CD14-positive monocyte (primary cell): ENCODE measurements around the gene GALNS. TPM values are rescaled to one million over a fixed set of nuclear protein-coding genes. Genes with fewer than 3 reads are reported as not detected.
A peak's percentile ranks its signal among the peaks of the same experiment; 100 is the strongest.

Experiments used
- DNase-seq, 3 donors: peaks; one replicate each; pipeline ENCODE4 v3.0.0-alpha.2; 2011 to 2022
- H2AFZ ChIP-seq: 2 replicates; pipeline ENCODE4 v1.6.0; 2012; ENCODE audit warnings: mild to moderate bottlenecking, low read depth, low read length, inconsistent platforms; ENCODE audit not compliant: insufficient read depth, poor library complexity, severe bottlenecking
- H3K27ac ChIP-seq, 2 donors: 1 replicate in 1 of 2; 2 replicates in 1 of 2; pipeline ENCODE4 v1.5.1; 2012 to 2013; ENCODE audit warnings: low read length in 2 of 2, control low read depth in 1 of 2, inconsistent platforms in 1 of 2, low read depth in 1 of 2, mild to moderate bottlenecking in 1 of 2
- H3K27me3 ChIP-seq, 2 donors: one replicate each; pipeline versions ENCODE4 v1.6.0 to v1.6.1; 2011 to 2013; ENCODE audit warnings: low read length in 2 of 2; ENCODE audit not compliant: control insufficient read depth in 2 of 2, insufficient read depth in 2 of 2
- H3K36me3 ChIP-seq, 2 donors: replicated peaks in 1 of 2; 1 replicate in 1 of 2; 2 replicates in 1 of 2; pipeline versions ENCODE4 v1.5.1 to v1.6.1; 2012 to 2013; ENCODE audit warnings: low read length in 2 of 2, control low read depth in 1 of 2, inconsistent platforms in 1 of 2, mild to moderate bottlenecking in 1 of 2; ENCODE audit not compliant: insufficient read depth in 2 of 2, control insufficient read depth in 1 of 2
- H3K4me1 ChIP-seq, 2 donors: 1 replicate in 1 of 2; 2 replicates in 1 of 2; pipeline versions ENCODE4 v1.5.1 to v1.6.1; 2012 to 2013; ENCODE audit warnings: low read length in 2 of 2, control low read depth in 1 of 2, inconsistent platforms in 1 of 2, mild to moderate bottlenecking in 1 of 2, moderate library complexity in 1 of 2; ENCODE audit not compliant: insufficient read depth in 2 of 2, control insufficient read depth in 1 of 2
- H3K4me2 ChIP-seq: replicated peaks from 2 replicates; pipeline ENCODE3; 2012; ENCODE audit warnings: low read length, moderate library complexity, mild to moderate bottlenecking; ENCODE audit not compliant: poor library complexity, severe bottlenecking; ENCODE audit errors: extremely low read depth
- H3K4me3 ChIP-seq, 3 experiments: fragments of 200-600 bp in 1 of 3; sonication (generic) in 1 of 3; replicated peaks in 1 of 3; 1 replicate in 2 of 3; 2 replicates in 1 of 3; pipeline ENCODE4 v1.5.1; 2011 to 2013; ENCODE audit warnings: low read length in 3 of 3, mild to moderate bottlenecking in 3 of 3, control low read depth in 2 of 3, low read depth in 2 of 3, inconsistent platforms in 1 of 3, moderate library complexity in 1 of 3
- H3K79me2 ChIP-seq: 2 replicates; pipeline ENCODE4 v1.6.0; 2012; ENCODE audit warnings: mild to moderate bottlenecking, control low read depth, inconsistent platforms, low read length, moderate library complexity; ENCODE audit not compliant: insufficient read depth
- H3K9ac ChIP-seq: 2 replicates; pipeline ENCODE4 v1.6.0; 2017; ENCODE audit warnings: low read length, mild to moderate bottlenecking; ENCODE audit not compliant: insufficient read depth, poor library complexity, severe bottlenecking
- H3K9me3 ChIP-seq, 2 donors: replicated peaks in 1 of 2; 1 replicate in 1 of 2; 2 replicates in 1 of 2; pipeline versions ENCODE4 v1.5.1 to v1.6.1; 2012 to 2013; ENCODE audit warnings: low read length in 2 of 2, control low read depth in 1 of 2; ENCODE audit not compliant: control insufficient read depth in 1 of 2, insufficient read depth in 1 of 2
- H4K20me1 ChIP-seq: 2 replicates; pipeline ENCODE4 v1.6.0; 2012; ENCODE audit warnings: mild to moderate bottlenecking, low read length, control low read depth, moderate library complexity; ENCODE audit not compliant: insufficient read depth
- H3K27ac Mint-ChIP-seq, 7 donors: one replicate each; pipeline ENCODE4 v1.8.0; 2020; ENCODE audit warnings: mild to moderate bottlenecking in 7 of 7, mixed read lengths in 7 of 7, moderate library complexity in 6 of 7, inconsistent platforms in 2 of 7
- H3K27me3 Mint-ChIP-seq, 3 donors: one replicate each; pipeline ENCODE4 v1.8.0; 2021 to 2022; ENCODE audit warnings: low read depth in 3 of 3, mild to moderate bottlenecking in 3 of 3, mixed read lengths in 3 of 3, moderate library complexity in 3 of 3, inconsistent platforms in 1 of 3
- H3K36me3 Mint-ChIP-seq, 2 donors: one replicate each; pipeline ENCODE4 v1.8.0; 2020; ENCODE audit warnings: mixed read lengths in 2 of 2, inconsistent platforms in 1 of 2, mild to moderate bottlenecking in 1 of 2
- H3K4me1 Mint-ChIP-seq: one replicate; pipeline ENCODE4 v1.8.0; 2020; ENCODE audit warnings: mild to moderate bottlenecking, mixed read lengths
- H3K4me3 Mint-ChIP-seq, 2 donors: one replicate each; pipeline ENCODE4 v1.8.0; 2020; ENCODE audit warnings: mild to moderate bottlenecking in 2 of 2, mixed read lengths in 2 of 2, moderate library complexity in 1 of 2
- H3K9me3 Mint-ChIP-seq, 7 donors: one replicate each; pipeline ENCODE4 v1.8.0; 2020 to 2022; ENCODE audit warnings: mixed read lengths in 7 of 7, mild to moderate bottlenecking in 6 of 7, moderate library complexity in 6 of 7, inconsistent platforms in 2 of 7
- WGBS: methylation state at CpG from one replicate; pipeline ENCODE4 v1.1.5; 2013; ENCODE audit warnings: missing lambda C conversion rate; ENCODE audit not compliant: insufficient coverage; 5-methylcytosine and 5-hydroxymethylcytosine counted together
- intact Hi-C, 2 donors: fragments of 100-400 bp; cut with micrococcal nuclease; formaldehyde crosslinking; loops; one replicate each; pipeline versions ENCODE4 v1.15.0 to v1.15.1; 2023
- polyA plus RNA-seq, 3 donors: library from polyadenylated mRNA; depleted of rRNA in 1 of 3; unstranded in 2 of 3; stranded (reverse) in 1 of 3; fragments of 300-500 nt in 2 of 3; fragments of >200 nt in 1 of 3; fragmentation: Illumina TruSeq in 2 of 3; gene quantifications; 1 replicate in 2 of 3; 2 replicates in 1 of 3; pipeline ENCODE4 v1.2.3, GENCODE V29; 2012 to 2021
- TF ChIP-seq, protein P1 (sequence below): fragments of 200-600 bp; IDR thresholded peaks from one replicate; pipeline ENCODE4 v1.8.0; 2022; ENCODE audit warnings: antibody characterized with exemption, mild to moderate bottlenecking

The GALNS gene
- polyA plus RNA-seq, 3 donors, result 20.2 to 34.4 (median 32.2) TPM

DNA sequence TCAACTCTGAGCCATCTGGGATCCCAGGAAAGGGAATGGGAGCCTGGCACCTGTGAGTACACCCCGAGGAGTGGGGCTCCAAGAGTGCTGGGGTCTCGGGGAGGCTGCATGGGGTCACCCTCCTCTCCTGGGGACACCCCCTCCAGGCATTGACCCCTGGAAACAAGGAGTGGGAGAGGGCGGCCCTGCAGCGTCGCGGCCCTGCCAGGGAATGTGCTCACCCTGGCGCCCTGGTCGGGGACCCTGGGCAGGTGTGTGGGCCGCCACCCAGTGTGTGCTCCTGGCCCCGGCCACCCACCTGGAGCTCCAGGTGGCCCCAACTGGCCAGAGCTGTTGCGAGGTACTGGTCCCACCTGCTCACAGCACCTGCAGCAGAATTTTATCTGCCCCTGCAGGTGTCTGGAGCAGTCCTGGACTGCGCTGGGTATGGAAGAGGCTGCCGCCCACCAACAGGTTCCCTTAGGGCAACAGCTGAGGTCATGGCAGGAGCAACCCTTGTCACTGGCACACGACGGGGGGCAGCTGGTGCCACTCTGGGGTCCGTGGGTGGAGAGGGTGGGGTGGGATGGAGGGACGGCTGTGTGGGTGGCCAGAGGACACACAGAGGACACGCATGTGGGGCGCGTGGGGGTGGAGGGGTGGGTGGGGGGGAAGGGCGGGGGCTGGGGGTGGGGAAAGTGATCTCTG, 15.1 kb upstream of the GALNS start:
- Mint-ChIP-seq H3K4me1 (peaks cover 9% of the 10 kb centered on the region), H3K36me3 (peaks cover 20 to 28% of the 10 kb centered on the region in 2 donors), H3K9me3 (peaks cover 0 to 9% (median 2%) of the 10 kb centered on the region in 7 donors), H3K27ac (no peak overlapping the region), H3K4me3 (peak overlapping the region in 1 of 2 donors; percentile 21), H3K27me3 (peaks cover 21 to 37% (median 34%) of the 10 kb centered on the region in 3 donors)
- Histone ChIP-seq H4K20me1 (peaks cover 57% of the 10 kb centered on the region), H3K27me3 (peaks cover 0 to 19% of the 10 kb centered on the region in 2 donors), H3K79me2 (no peaks in the 10 kb centered on the region), H3K36me3 (peaks cover 14 to 28% of the 10 kb centered on the region in 2 donors), H3K27ac (no peak overlapping the region), H3K4me2 (no peak overlapping the region), H3K9ac (no peak overlapping the region), H3K4me3 (no peak overlapping the region), H3K4me1 (peaks cover 0 to 11% of the 10 kb centered on the region in 2 donors), H2AFZ (no peak overlapping the region), H3K9me3 (no peaks in the 10 kb centered on the region)
- no peak for DNase-seq
- intact Hi-C loops, result no loop called here
- WGBS, result 87% methylated on average over 12 of the region's 21 CpGs
- TF ChIP-seq, protein P1, sequence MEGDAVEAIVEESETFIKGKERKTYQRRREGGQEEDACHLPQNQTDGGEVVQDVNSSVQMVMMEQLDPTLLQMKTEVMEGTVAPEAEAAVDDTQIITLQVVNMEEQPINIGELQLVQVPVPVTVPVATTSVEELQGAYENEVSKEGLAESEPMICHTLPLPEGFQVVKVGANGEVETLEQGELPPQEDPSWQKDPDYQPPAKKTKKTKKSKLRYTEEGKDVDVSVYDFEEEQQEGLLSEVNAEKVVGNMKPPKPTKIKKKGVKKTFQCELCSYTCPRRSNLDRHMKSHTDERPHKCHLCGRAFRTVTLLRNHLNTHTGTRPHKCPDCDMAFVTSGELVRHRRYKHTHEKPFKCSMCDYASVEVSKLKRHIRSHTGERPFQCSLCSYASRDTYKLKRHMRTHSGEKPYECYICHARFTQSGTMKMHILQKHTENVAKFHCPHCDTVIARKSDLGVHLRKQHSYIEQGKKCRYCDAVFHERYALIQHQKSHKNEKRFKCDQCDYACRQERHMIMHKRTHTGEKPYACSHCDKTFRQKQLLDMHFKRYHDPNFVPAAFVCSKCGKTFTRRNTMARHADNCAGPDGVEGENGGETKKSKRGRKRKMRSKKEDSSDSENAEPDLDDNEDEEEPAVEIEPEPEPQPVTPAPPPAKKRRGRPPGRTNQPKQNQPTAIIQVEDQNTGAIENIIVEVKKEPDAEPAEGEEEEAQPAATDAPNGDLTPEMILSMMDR, result no peak

DNA sequence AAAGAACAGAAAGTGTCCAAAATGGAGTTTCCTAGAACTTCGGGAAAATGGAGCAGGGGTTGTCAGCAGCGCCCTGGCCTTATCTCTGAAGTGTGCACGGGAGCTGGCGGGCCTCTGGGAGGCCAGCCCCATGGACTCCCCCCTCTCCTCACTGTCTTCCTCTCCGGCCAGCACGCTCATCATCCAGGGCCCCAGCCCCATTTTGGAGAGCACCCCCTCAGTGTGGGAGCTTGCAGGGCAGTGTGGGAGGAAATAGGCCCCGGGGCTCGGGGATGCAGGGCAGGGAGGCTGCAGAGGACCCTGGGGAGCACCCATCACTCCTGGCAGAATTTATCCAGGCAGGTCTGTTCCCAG, 14.6 kb upstream of the GALNS start:
- H3K4me3 ChIP-seq, result no peak overlapping the region
- no peak overlapping the region for H3K27ac Mint-ChIP-seq

More for the DNA sequence above, 14.6 kb upstream of the GALNS start:
- intact Hi-C loops, result no loop called here
- H3K27me3 Mint-ChIP-seq, result peaks cover 21 to 41% (median 34%) of the 10 kb centered on the region in 3 donors
- Histone ChIP-seq H3K9me3 (no peaks in the 10 kb centered on the region), H4K20me1 (peaks cover 52% of the 10 kb centered on the region), H2AFZ (no peak overlapping the region), H3K4me2 (peak overlapping the region; percentile 48), H3K27ac (no peak overlapping the region), H3K9ac (no peak overlapping the region), H3K27me3 (peaks cover 0 to 19% of the 10 kb centered on the region in 2 donors), H3K4me1 (peaks cover 0 to 11% of the 10 kb centered on the region in 2 donors), H3K79me2 (no peaks in the 10 kb centered on the region), H3K36me3 (peaks cover 10 to 22% of the 10 kb centered on the region in 2 donors)
- peaks cover 16 to 24% of the 10 kb centered on the region in 2 donors for H3K36me3 Mint-ChIP-seq
- 25% methylated on average over 4 of the region's 8 CpGs for WGBS
- H3K4me3 Mint-ChIP-seq, result peak overlapping the region; percentile 6 to 83
- H3K9me3 Mint-ChIP-seq, result peaks cover 0 to 9% (median 2%) of the 10 kb centered on the region in 7 donors
- DNase-seq, result no peak
- H3K4me1 Mint-ChIP-seq, result peaks cover 9% of the 10 kb centered on the region
- TF ChIP-seq, protein P1, result no peak
